ENCODE results near the gene ANKRD53. TPM values are rescaled to one million over a fixed set of nuclear protein-coding genes. Genes with fewer than 3 reads are reported as not detected.
A peak's percentile ranks its signal among the peaks of the same experiment; 100 is the strongest.

ANKRD53 gene
- total RNA-seq, 5 donors from 2014 or later (not counting 1 experiment from before 2014, with no cell fraction given), result 0.20 to 0.88 (median 0.45) TPM; not detected in 1

- no peaks in the 10 kb centered on the region for H3K9me3 Mint-ChIP-seq
- ChIA-PET CTCF (interaction anchor here (0.6 to 2.1 kb wide), 18 partner anchors 16 to 912 kb away, joined by 3 to 12 read pairs (median 5); partner anchors contain the start of genes NAGK (in 1 of the 2) and PAIP2B (in 1 of the 2)), POLR2A (interaction anchor here (0.6 to 0.7 kb wide), 3 partner anchors 22 to 1004 kb away, joined by 3 to 7 read pairs (median 5); no protein-coding TSS in a partner anchor)
- no peak overlapping the region for H3K4me3 Mint-ChIP-seq
- H3K4me1 ChIP-seq (ENCODE audit: control insufficient read depth in 1 of 2, extremely low read depth in 1 of 2, insufficient read depth in 2 of 2, low read length in 2 of 2), result peaks cover 0 to 11% of the 10 kb centered on the region in 2 experiments
- peak overlapping the region in 1 of 2 donors; percentile 22 for H3K27ac Mint-ChIP-seq
- H3K27me3 ChIP-seq (replicated peaks in 1 of 2; ENCODE audit: control insufficient read depth in 2 of 2, extremely low read depth in 1 of 2, insufficient read depth in 2 of 2, low read length in 1 of 2), result peaks cover 0 to 15% of the 10 kb centered on the region in 2 experiments
- ATAC-seq (replicated peaks in 1 of 4) (peak in 1 of 4 experiments; percentile 19), DNase-seq (no peak)
- no peaks in the 10 kb centered on the region for H3K9me3 ChIP-seq
- no CpG with 5 or more reads among the region's 5 CpGs for WGBS (ENCODE audit: insufficient coverage)
- no peaks in the 10 kb centered on the region for H3K36me3 ChIP-seq (ENCODE audit: control insufficient read depth in 2 of 2, extremely low read depth in 1 of 2, insufficient read depth in 1 of 2, low read length in 1 of 2)
- H3K4me3 ChIP-seq (ENCODE audit: control insufficient read depth in 1 of 2, extremely low read depth in 1 of 2, low read length in 1 of 2), result no peak overlapping the region
- H3K4me1 Mint-ChIP-seq, result peaks cover 8 to 15% (median 11%) of the 10 kb centered on the region in 3 donors
- no peaks in the 10 kb centered on the region for H3K36me3 Mint-ChIP-seq
- H3K27me3 Mint-ChIP-seq, result peaks cover 5 to 8% of the 10 kb centered on the region in 2 donors
- no peak overlapping the region for H3K27ac ChIP-seq (ENCODE audit: low read length)
Observed at GRCh38 chr2:71001592-71001927, 23.1 kb downstream of the ANKRD53 start.

- Histone ChIP-seq H3K9me3 (no peaks in the 10 kb centered on the region), H3K4me1 (ENCODE audit: control insufficient read depth in 1 of 2, extremely low read depth in 1 of 2, insufficient read depth in 2 of 2, low read length in 2 of 2) (peaks cover 0 to 11% of the 10 kb centered on the region in 2 experiments), H3K4me3 (ENCODE audit: control insufficient read depth in 1 of 2, extremely low read depth in 1 of 2, low read length in 1 of 2) (no peak overlapping the region), H3K27me3 (replicated peaks in 1 of 2; ENCODE audit: control insufficient read depth in 2 of 2, extremely low read depth in 1 of 2, insufficient read depth in 2 of 2, low read length in 1 of 2) (peaks cover 0 to 16% of the 10 kb centered on the region in 2 experiments), H3K36me3 (ENCODE audit: control insufficient read depth in 2 of 2, extremely low read depth in 1 of 2, insufficient read depth in 1 of 2, low read length in 1 of 2) (no peaks in the 10 kb centered on the region), H3K27ac (ENCODE audit: low read length) (no peak overlapping the region)
- Mint-ChIP-seq H3K9me3 (no peaks in the 10 kb centered on the region), H3K27ac (peak overlapping the region in 1 of 2 donors; percentile 22), H3K36me3 (no peaks in the 10 kb centered on the region), H3K4me3 (no peak overlapping the region), H3K4me1 (peaks cover 8 to 15% (median 11%) of the 10 kb centered on the region in 3 donors), H3K27me3 (peaks cover 5 to 8% of the 10 kb centered on the region in 2 donors)
- POLR2A ChIA-PET, result interaction anchor here (0.6 to 0.7 kb wide), 2 partner anchors 70 to 1005 kb away, joined by 5 to 7 read pairs; no protein-coding TSS in a partner anchor
- ATAC-seq (replicated peaks in 1 of 4) (no peak), DNase-seq (no peak)
- CTCF ChIA-PET, result interaction anchor here (0.6 to 2.1 kb wide), 13 partner anchors 17 to 913 kb away, joined by 3 to 12 read pairs (median 5); no protein-coding TSS in a partner anchor
- WGBS (ENCODE audit: insufficient coverage), result 84% methylated on average over 7 of the region's 11 CpGs
Observed at GRCh38 chr2:71001981-71002570, 23.6 kb downstream of the ANKRD53 start.

- POLR2A ChIA-PET, result no interaction called here
- no peaks in the 10 kb centered on the region for H3K36me3 Mint-ChIP-seq
- H3K27me3 Mint-ChIP-seq, result peaks cover 5 to 9% of the 10 kb centered on the region in 2 donors
- Histone ChIP-seq H3K4me1 (ENCODE audit: control insufficient read depth in 1 of 2, extremely low read depth in 1 of 2, insufficient read depth in 2 of 2, low read length in 2 of 2) (peaks cover 0 to 11% of the 10 kb centered on the region in 2 experiments), H3K9me3 (no peaks in the 10 kb centered on the region), H3K36me3 (ENCODE audit: control insufficient read depth in 2 of 2, extremely low read depth in 1 of 2, insufficient read depth in 1 of 2, low read length in 1 of 2) (no peaks in the 10 kb centered on the region), H3K27me3 (replicated peaks in 1 of 2; ENCODE audit: control insufficient read depth in 2 of 2, extremely low read depth in 1 of 2, insufficient read depth in 2 of 2, low read length in 1 of 2) (peaks cover 0 to 25% of the 10 kb centered on the region in 2 experiments), H3K27ac (ENCODE audit: low read length) (no peak overlapping the region), H3K4me3 (ENCODE audit: control insufficient read depth in 1 of 2, extremely low read depth in 1 of 2, low read length in 1 of 2) (no peak overlapping the region)
- peaks cover 8 to 15% (median 11%) of the 10 kb centered on the region in 3 donors for H3K4me1 Mint-ChIP-seq
- CTCF ChIA-PET, result interaction anchor here in 1 of 2 donors (2.0 kb wide), 1 partner anchor 39 kb away, joined by 6 read pairs; no protein-coding TSS in a partner anchor
- H3K9me3 Mint-ChIP-seq, result no peaks in the 10 kb centered on the region
- ATAC-seq (replicated peaks in 1 of 4) (no peak), DNase-seq (no peak)
- H3K4me3 Mint-ChIP-seq, result no peak overlapping the region
- H3K27ac Mint-ChIP-seq, result no peak overlapping the region
- 75% methylated on average over 6 of the region's 6 CpGs for WGBS (ENCODE audit: insufficient coverage)
Observed at GRCh38 chr2:71003396-71003795, 25.0 kb downstream of the ANKRD53 start.

GRCh38 chr2:71003966-71004755 is 25.7 kb downstream of the ANKRD53 start:
- no peak overlapping the region for H3K4me3 ChIP-seq (ENCODE audit: control insufficient read depth in 1 of 2, extremely low read depth in 1 of 2, low read length in 1 of 2)
- H3K27me3 Mint-ChIP-seq, result peaks cover 5 to 15% of the 10 kb centered on the region in 2 donors
- H3K27ac ChIP-seq (ENCODE audit: low read length), result no peak overlapping the region
- no peaks in the 10 kb centered on the region for H3K9me3 Mint-ChIP-seq
- no peak overlapping the region for H3K27ac Mint-ChIP-seq
- DNase-seq (no peak), ATAC-seq (replicated peaks in 1 of 4) (no peak)
- H3K4me1 Mint-ChIP-seq, result peaks cover 8 to 13% (median 9%) of the 10 kb centered on the region in 3 donors
- CTCF ChIA-PET, result interaction anchor here in 1 of 2 donors (1.3 kb wide), 1 partner anchor 21 kb away, joined by 4 read pairs; no protein-coding TSS in a partner anchor
- peaks cover 0 to 11% of the 10 kb centered on the region in 2 experiments for H3K4me1 ChIP-seq (ENCODE audit: control insufficient read depth in 1 of 2, extremely low read depth in 1 of 2, insufficient read depth in 2 of 2, low read length in 2 of 2)
- H3K36me3 Mint-ChIP-seq, result no peaks in the 10 kb centered on the region
- peaks cover 0 to 27% of the 10 kb centered on the region in 2 experiments for H3K27me3 ChIP-seq (replicated peaks in 1 of 2; ENCODE audit: control insufficient read depth in 2 of 2, extremely low read depth in 1 of 2, insufficient read depth in 2 of 2, low read length in 1 of 2)
- no peaks in the 10 kb centered on the region for H3K9me3 ChIP-seq
- POLR2A ChIA-PET, result interaction anchor here in 1 of 2 donors (0.6 kb wide), 1 partner anchor 38 kb away, joined by 3 read pairs; no protein-coding TSS in a partner anchor
- H3K4me3 Mint-ChIP-seq, result no peak overlapping the region
- WGBS (ENCODE audit: insufficient coverage), result 80% methylated on average over 6 of the region's 11 CpGs
- H3K36me3 ChIP-seq (ENCODE audit: control insufficient read depth in 2 of 2, extremely low read depth in 1 of 2, insufficient read depth in 1 of 2, low read length in 1 of 2), result no peaks in the 10 kb centered on the region

GRCh38 chr2:71004857-71005256 is 26.4 kb downstream of the ANKRD53 start:
- H3K27ac Mint-ChIP-seq, result no peak overlapping the region
- CTCF ChIA-PET, result interaction anchor here in 1 of 2 donors (1.3 kb wide), 1 partner anchor 22 kb away, joined by 4 read pairs; no protein-coding TSS in a partner anchor

More at GRCh38 chr2:71004857-71005256, 26.4 kb downstream of the ANKRD53 start:
- Mint-ChIP-seq H3K4me3 (no peak overlapping the region), H3K27me3 (peaks cover 6 to 18% of the 10 kb centered on the region in 2 donors), H3K9me3 (no peaks in the 10 kb centered on the region), H3K36me3 (no peaks in the 10 kb centered on the region), H3K4me1 (peaks cover 8 to 10% (median 9%) of the 10 kb centered on the region in 3 donors)
- no peak for DNase-seq
- ATAC-seq (replicated peaks in 1 of 4), result no peak
- no peaks in the 10 kb centered on the region for H3K9me3 ChIP-seq
- no peak overlapping the region for H3K27ac ChIP-seq (ENCODE audit: low read length)
- no peaks in the 10 kb centered on the region for H3K36me3 ChIP-seq (ENCODE audit: control insufficient read depth in 2 of 2, extremely low read depth in 1 of 2, insufficient read depth in 1 of 2, low read length in 1 of 2)
- H3K4me1 ChIP-seq (ENCODE audit: control insufficient read depth in 1 of 2, extremely low read depth in 1 of 2, insufficient read depth in 2 of 2, low read length in 2 of 2), result peaks cover 0 to 11% of the 10 kb centered on the region in 2 experiments
- no peak overlapping the region for H3K4me3 ChIP-seq (ENCODE audit: control insufficient read depth in 1 of 2, extremely low read depth in 1 of 2, low read length in 1 of 2)
- 88% methylated on average over 5 of the region's 6 CpGs for WGBS (ENCODE audit: insufficient coverage)
- POLR2A ChIA-PET, result no interaction called here
- H3K27me3 ChIP-seq (replicated peaks in 1 of 2; ENCODE audit: control insufficient read depth in 2 of 2, extremely low read depth in 1 of 2, insufficient read depth in 2 of 2, low read length in 1 of 2), result peaks cover 0 to 27% of the 10 kb centered on the region in 2 experiments

Data from T-cell (primary cell).